Stimulated activated CD4-positive, alpha-beta T cell treated with anti-CD3 and anti-CD28 coated beads, Interleukin-2, amount 100 ng/mL, for 24 hours (primary cell): Measurements from ENCODE around the gene AP3S2.
"Not testable (repeated sequence)": the region's sequence is repeated elsewhere in the genome, so short reads cannot be mapped to it uniquely, and the experiment has no call there.

ENCODE experiments used
- DNase-seq, 2 donors: peaks; one replicate each; pipeline ENCODE4 v3.0.0-alpha.2; 2020

AP3S2 gene

GRCh38 chr15:89893696-89894447 lies at the start of gene AP3S2:
Gene AP3S2, minus strand, starts transcription at chr15:89893994. Its CDS starts 45 bp downstream, at chr15:89893949.
- peak; percentile 89 to 91 for DNase-seq

GRCh38 chr15:89939910-89940309 lies 46.1 kb upstream of the AP3S2 start:
- DNase-seq, result no peak

- DNase-seq, result not testable (repeated sequence)
Observed at GRCh38 chr15:89939377-89939776, 45.6 kb upstream of the AP3S2 start.

GRCh38 chr15:89937365-89938350 lies 43.9 kb upstream of the AP3S2 start:
- DNase-seq, result no peak

GRCh38 chr15:89936786-89937265 lies 43.0 kb upstream of the AP3S2 start:
- DNase-seq, result no peak

- DNase-seq, result no peak
Observed at GRCh38 chr15:89936051-89936785, 42.4 kb upstream of the AP3S2 start.

GRCh38 chr15:89932880-89933279 lies 39.1 kb upstream of the AP3S2 start:
- DNase-seq, result no peak

- no peak for DNase-seq
Observed at GRCh38 chr15:89928421-89928820, 34.6 kb upstream of the AP3S2 start.

GRCh38 chr15:89926158-89926557 lies 32.4 kb upstream of the AP3S2 start:
- DNase-seq, result no peak

- DNase-seq, result no peak
Observed at GRCh38 chr15:89917442-89918101, 23.8 kb upstream of the AP3S2 start.

- no peak for DNase-seq
Observed at GRCh38 chr15:89916660-89917059, 22.9 kb upstream of the AP3S2 start.

GRCh38 chr15:89912674-89913396 lies 19.0 kb upstream of the AP3S2 start, which contains the start of gene ARPIN:
Gene ARPIN, minus strand, starts transcription at chr15:89912952. Its CDS starts 117 bp downstream, at chr15:89912835.
- peak in 1 of 2 donors; percentile 27 for DNase-seq

GRCh38 chr15:89912145-89912673 lies 18.4 kb upstream of the AP3S2 start:
- DNase-seq, result no peak

GRCh38 chr15:89910891-89911626 lies 17.3 kb upstream of the AP3S2 start:
- no peak for DNase-seq

GRCh38 chr15:89909611-89910010 lies 15.8 kb upstream of the AP3S2 start:
- DNase-seq, result no peak

GRCh38 chr15:89908226-89908625 lies 14.4 kb upstream of the AP3S2 start:
- DNase-seq, result no peak

- no peak for DNase-seq
Observed at GRCh38 chr15:89907289-89907688, 13.5 kb upstream of the AP3S2 start.

GRCh38 chr15:89905846-89906378 lies 12.1 kb upstream of the AP3S2 start:
- no peak for DNase-seq

GRCh38 chr15:89904519-89904918 lies 10.7 kb upstream of the AP3S2 start:
- no peak for DNase-seq

- no peak for DNase-seq
Observed at GRCh38 chr15:89903858-89904130, 10.0 kb upstream of the AP3S2 start.
